Measurements from ENCODE around the gene CACUL1. TPM values are rescaled to one million over a fixed set of nuclear protein-coding genes. Genes with fewer than 3 reads are reported as not detected.
A peak's percentile ranks its signal among the peaks of the same experiment; 100 is the strongest.

Gene CACUL1
- total RNA-seq, 1 donor from 2014 or later: 23.6 TPM

- intact Hi-C loops (cut with DNase I): loop anchor here (1.0 kb wide), 1 partner anchor 153 kb away; no protein-coding TSS in a partner anchor
- Histone ChIP-seq H3K9me3 (no peaks in the 10 kb centered on the region), H3K27me3 (no peaks in the 10 kb centered on the region), H3K4me1 (peaks cover 3 to 6% of the 10 kb centered on the region in 2 donors), H3K36me3 (no peaks in the 10 kb centered on the region), H3K4me3 (no peak overlapping the region), H3K27ac (no peak overlapping the region)
- DNase-seq (ENCODE audit: low spot score in 2 of 2): peak in 1 of 2 donors; percentile 79
- peak; percentile 43 to 86 (median 79) for TF ChIP-seq CTCF (IDR thresholded peaks at IDR 0.05)
Measured at GRCh38 chr10:118720685-118721538, 33.9 kb downstream of the CACUL1 start.

GRCh38 chr10:118714366-118714765 is 40.4 kb downstream of the CACUL1 start:
- DNase-seq (ENCODE audit: low spot score in 2 of 2): no peak
- intact Hi-C loops (cut with DNase I): no loop called here
- H3K27ac ChIP-seq: no peak overlapping the region
- peaks cover 0 to under 1% of the 10 kb centered on the region in 2 donors for H3K4me1 ChIP-seq
- TF ChIP-seq CTCF (IDR thresholded peaks at IDR 0.05): no peak
- no peaks in the 10 kb centered on the region for H3K27me3 ChIP-seq
- H3K4me3 ChIP-seq: no peak overlapping the region
- H3K36me3 ChIP-seq: no peaks in the 10 kb centered on the region
- no peaks in the 10 kb centered on the region for H3K9me3 ChIP-seq

- Histone ChIP-seq H3K9me3 (no peaks in the 10 kb centered on the region), H3K36me3 (no peaks in the 10 kb centered on the region), H3K27me3 (no peaks in the 10 kb centered on the region), H3K4me3 (no peak overlapping the region), H3K27ac (no peak overlapping the region), H3K4me1 (no peaks in the 10 kb centered on the region)
- intact Hi-C loops (cut with DNase I): no loop called here
- no peak for TF ChIP-seq CTCF (IDR thresholded peaks at IDR 0.05)
- no peak for DNase-seq (ENCODE audit: low spot score in 2 of 2)
Measured at GRCh38 chr10:118712930-118713634, 41.7 kb downstream of the CACUL1 start.

GRCh38 chr10:118712080-118712479 is 42.7 kb downstream of the CACUL1 start:
- no peaks in the 10 kb centered on the region for H3K27me3 ChIP-seq
- DNase-seq (ENCODE audit: low spot score in 2 of 2): no peak
- no peaks in the 10 kb centered on the region for H3K36me3 ChIP-seq
- no peak overlapping the region for H3K27ac ChIP-seq
- intact Hi-C loops (cut with DNase I): no loop called here
- no peaks in the 10 kb centered on the region for H3K9me3 ChIP-seq
- no peak for TF ChIP-seq CTCF (IDR thresholded peaks at IDR 0.05)
- no peak overlapping the region for H3K4me3 ChIP-seq
- peaks cover 1 to 2% of the 10 kb centered on the region in 2 donors for H3K4me1 ChIP-seq

GRCh38 chr10:118710487-118710886 is 44.3 kb downstream of the CACUL1 start:
- Histone ChIP-seq H3K9me3 (no peaks in the 10 kb centered on the region), H3K27me3 (no peaks in the 10 kb centered on the region), H3K27ac (no peak overlapping the region), H3K4me1 (peaks cover 4 to 6% of the 10 kb centered on the region in 2 donors), H3K36me3 (no peaks in the 10 kb centered on the region), H3K4me3 (no peak overlapping the region)
- intact Hi-C loops (cut with DNase I): no loop called here
- no peak for TF ChIP-seq CTCF (IDR thresholded peaks at IDR 0.05)
- no peak for DNase-seq (ENCODE audit: low spot score in 2 of 2)
